H1 (cell line): ENCODE results near the gene NKAIN2. TPM values are rescaled to one million over a fixed set of nuclear protein-coding genes. Genes with fewer than 3 reads are reported as not detected.

Experiments
- CTCF ChIA-PET: fragments of 300-600 bp; sonication (Branson Sonifier 250); formaldehyde crosslinking; loops from one replicate; lab custom pipeline; 2021; ENCODE audit not compliant: partially characterized antibody; lab: Charles Lee
- POLR2A ChIA-PET: fragments of 300-600 bp; sonication (Branson Sonifier 250); formaldehyde crosslinking; loops from one replicate; lab custom pipeline; 2021; ENCODE audit warnings: inconsistent platforms; ENCODE audit not compliant: partially characterized antibody; lab: Charles Lee
- DNase-seq, 2 experiments: peaks; one replicate each; pipeline versions ENCODE4 v3.0.0 to v3.0.0-alpha.2; 2010 to 2022; ENCODE audit warnings: low spot score in 2 of 2, low read depth in 1 of 2, mixed read lengths in 1 of 2
- FAIRE-seq: peaks from 2 replicates; lab custom pipeline; 2011; peaks lifted over from hg19 to GRCh38; lab: Jason Lieb, UNC
- H2AFZ ChIP-seq: 2 replicates; pipeline ENCODE4 v1.8.1; 2012; ENCODE audit warnings: low read length, inconsistent platforms
- H2AK5ac ChIP-seq: 2 replicates; pipeline ENCODE4 v1.6.1; 2013; ENCODE audit warnings: low read depth, low read length
- H2BK120ac ChIP-seq: replicated peaks from 2 replicates; pipeline ENCODE3; 2013; ENCODE audit warnings: low read depth, low read length, inconsistent platforms
- H2BK12ac ChIP-seq: 2 replicates; pipeline ENCODE4 v1.6.1; 2013; ENCODE audit warnings: low read depth, low read length
- H2BK15ac ChIP-seq: 2 replicates; pipeline ENCODE4 v1.6.1; 2013; ENCODE audit warnings: low read length
- H2BK20ac ChIP-seq: 2 replicates; pipeline ENCODE4 v1.6.1; 2013; ENCODE audit warnings: low read length
- H2BK5ac ChIP-seq: 2 replicates; pipeline ENCODE4 v1.6.1; 2013; ENCODE audit warnings: low read depth, low read length
- H3K14ac ChIP-seq: 2 replicates; pipeline ENCODE4 v1.6.1; 2013; ENCODE audit warnings: inconsistent platforms; ENCODE audit not compliant: insufficient read length
- H3K18ac ChIP-seq: 2 replicates; pipeline ENCODE4 v1.6.1; 2013; ENCODE audit warnings: low read length; ENCODE audit errors: extremely low read depth
- H3K23ac ChIP-seq: 2 replicates; pipeline ENCODE4 v1.6.1; 2013; ENCODE audit warnings: inconsistent platforms; ENCODE audit not compliant: insufficient read length
- H3K23me2 ChIP-seq: 2 replicates; pipeline ENCODE4 v1.6.1; 2013; ENCODE audit warnings: low read depth, low read length
- H3K27ac ChIP-seq: 2 replicates; pipeline ENCODE4 v1.6.1; 2011; ENCODE audit warnings: low read depth, low read length, inconsistent platforms
- H3K27me3 ChIP-seq, 4 experiments: replicated peaks in 1 of 4; 1 replicate in 1 of 4; 2 replicates in 3 of 4; pipeline versions ENCODE4 v1.6.1 to v1.8.1; 2011 to 2013; ENCODE audit warnings: low read length in 3 of 4, mild to moderate bottlenecking in 3 of 4, inconsistent platforms in 2 of 4, mixed read lengths in 2 of 4, moderate library complexity in 1 of 4; ENCODE audit not compliant: control insufficient read depth in 3 of 4, insufficient read depth in 3 of 4; ENCODE audit errors: extremely low read depth in 1 of 4
- H3K36me3 ChIP-seq, 4 experiments: 2 replicates each; pipeline versions ENCODE4 v1.6.1 to v1.8.1; 2011 to 2013; ENCODE audit warnings: mild to moderate bottlenecking in 4 of 4, low read length in 3 of 4, moderate library complexity in 2 of 4, control low read depth in 1 of 4, inconsistent platforms in 1 of 4; ENCODE audit not compliant: insufficient read depth in 4 of 4, control insufficient read depth in 2 of 4
- H3K4ac ChIP-seq: replicated peaks from 2 replicates; pipeline ENCODE3; 2013; ENCODE audit warnings: low read length, low read depth, mixed read lengths, inconsistent platforms; ENCODE audit not compliant: insufficient read length
- H3K4me1 ChIP-seq, 4 experiments: replicated peaks in 1 of 4; 1 replicate in 1 of 4; 2 replicates in 3 of 4; pipeline versions ENCODE4 v1.6.1 to v1.8.1; 2011 to 2013; ENCODE audit warnings: low read length in 3 of 4, inconsistent platforms in 2 of 4, mixed read lengths in 1 of 4; ENCODE audit not compliant: insufficient read depth in 4 of 4, control insufficient read depth in 3 of 4
- H3K4me2 ChIP-seq, 2 experiments: 2 replicates each; pipeline versions ENCODE4 v1.6.1 to v1.8.1; 2011 to 2013; ENCODE audit warnings: low read depth in 2 of 2, low read length in 2 of 2, control low read depth in 1 of 2, inconsistent platforms in 1 of 2, mild to moderate bottlenecking in 1 of 2; ENCODE audit not compliant: insufficient read depth in 1 of 2
- H3K4me3 ChIP-seq, 4 experiments: fragments of 200-600, 300-600 bp in 1 of 4; sonication (generic), shearing (Covaris generic), sonication (Bioruptor Twin) in 1 of 4; 2 replicates each; pipeline versions ENCODE4 v1.5.1 to v1.8.1; 2011 to 2016; ENCODE audit warnings: low read length in 4 of 4, low read depth in 3 of 4, control low read depth in 2 of 4, inconsistent platforms in 2 of 4, mild to moderate bottlenecking in 2 of 4, mixed read lengths in 1 of 4, moderate library complexity in 1 of 4; ENCODE audit not compliant: insufficient read depth in 2 of 4; ENCODE audit errors: extremely low read depth in 1 of 4
- H3K56ac ChIP-seq: replicated peaks from 2 replicates; pipeline ENCODE3; 2013; ENCODE audit warnings: low read depth, mild to moderate bottlenecking, mixed read lengths, low read length, inconsistent platforms; ENCODE audit not compliant: insufficient read length
- H3K79me1 ChIP-seq: 2 replicates; pipeline ENCODE4 v1.6.1; 2013; ENCODE audit warnings: low read depth, low read length, control low read depth
- H3K79me2 ChIP-seq, 2 experiments: 2 replicates each; pipeline versions ENCODE4 v1.6.1 to v1.8.1; 2012 to 2013; ENCODE audit warnings: low read length in 2 of 2, mild to moderate bottlenecking in 2 of 2, inconsistent platforms in 1 of 2; ENCODE audit not compliant: insufficient read depth in 2 of 2, control insufficient read depth in 1 of 2
- H3K9ac ChIP-seq, 4 experiments: replicated peaks in 1 of 4; 1 replicate in 1 of 4; 2 replicates in 3 of 4; pipeline versions ENCODE4 v1.6.1 to v1.8.1; 2011 to 2013; ENCODE audit warnings: low read depth in 3 of 4, low read length in 3 of 4, control low read depth in 2 of 4, mild to moderate bottlenecking in 2 of 4, moderate library complexity in 2 of 4, inconsistent platforms in 1 of 4; ENCODE audit errors: extremely low read depth in 1 of 4
- H3K9me3 ChIP-seq, 2 experiments: 2 replicates each; pipeline versions ENCODE4 v1.6.1 to v1.8.1; 2012 to 2013; ENCODE audit warnings: mild to moderate bottlenecking in 2 of 2, moderate library complexity in 2 of 2, control low read depth in 1 of 2, inconsistent platforms in 1 of 2, low read depth in 1 of 2, low read length in 1 of 2, mixed read lengths in 1 of 2; ENCODE audit not compliant: insufficient read depth in 2 of 2
- H4K20me1 ChIP-seq, 2 experiments: replicated peaks in 1 of 2; 2 replicates each; pipeline versions ENCODE3 to v1.8.1; 2011 to 2013; ENCODE audit warnings: inconsistent platforms in 2 of 2, low read length in 2 of 2, mild to moderate bottlenecking in 1 of 2; ENCODE audit not compliant: insufficient read depth in 2 of 2, control insufficient read depth in 1 of 2
- H4K5ac ChIP-seq: 2 replicates; pipeline ENCODE4 v1.6.1; 2013; ENCODE audit warnings: low read length, low read depth, mixed read lengths, inconsistent platforms; ENCODE audit not compliant: insufficient read length
- H4K8ac ChIP-seq: 2 replicates; pipeline ENCODE4 v1.8.0; 2013; ENCODE audit warnings: mild to moderate bottlenecking, moderate library complexity, low read length, inconsistent platforms; ENCODE audit not compliant: insufficient read depth; ENCODE audit errors: extremely low read depth
- H4K91ac ChIP-seq: replicated peaks from 2 replicates; pipeline ENCODE3; 2013; ENCODE audit warnings: low read length, mixed read lengths, inconsistent platforms; ENCODE audit not compliant: insufficient read length
- JUN ChIP-seq: IDR thresholded peaks from 2 replicates; pipeline ENCODE4 v1.6.1; 2011; ENCODE audit warnings: low read depth, mild to moderate bottlenecking, improper control_type of control experiment, low read length
- TBP ChIP-seq: IDR thresholded peaks from 2 replicates; pipeline ENCODE4 v1.6.1; 2011; ENCODE audit warnings: low read depth, low read length, improper control_type of control experiment
- WGBS, 2 experiments: shearing (Covaris generic) in 1 of 2; methylation state at CpG; one replicate each; pipeline versions ENCODE4 v1.1.6 to v1.1.7; 2013 to 2015; ENCODE audit warnings: low lambda C conversion rate in 2 of 2, mixed read lengths in 2 of 2, inconsistent platforms in 1 of 2, low coverage in 1 of 2, missing lambda C conversion rate in 1 of 2; ENCODE audit not compliant: insufficient replicate concordance in 2 of 2, insufficient coverage in 1 of 2, insufficient read length in 1 of 2; ENCODE audit errors: extremely low coverage in 1 of 2, missing lambda C conversion rate in 1 of 2; 5-methylcytosine and 5-hydroxymethylcytosine counted together
- polyA plus RNA-seq, 7 experiments: library from polyadenylated mRNA; depleted of rRNA in 3 of 7; stranded (reverse) in 5 of 7; unstranded in 2 of 7; fragments of >200 nt in 5 of 7; fragments of 200-250 nt in 2 of 7; gene quantifications; 1 replicate in 5 of 7; 2 replicates in 1 of 7; 4 replicates in 1 of 7; pipeline versions ENCODE4 v1.2.1 to v1.2.3, GENCODE V29; 2011 to 2013; ENCODE audit warnings: missing spikeins in 2 of 7, mixed read lengths in 2 of 7
- total RNA-seq: library from RNA; stranded (reverse); fragmentation: NEBNext Ultra II Directional; extraction: Animal tissue kit (Norgen Biotek cat#: 25700); gene quantifications from 2 replicates; pipeline ENCODE4 v1.2.1, GENCODE V29; 2021

Gene NKAIN2
- total and polyA plus RNA-seq, 2 of the 8 experiments (the other 6 are each of a cell fraction or from before 2014, with no cell fraction given) = 0.20 to 0.34 TPM

DNA sequence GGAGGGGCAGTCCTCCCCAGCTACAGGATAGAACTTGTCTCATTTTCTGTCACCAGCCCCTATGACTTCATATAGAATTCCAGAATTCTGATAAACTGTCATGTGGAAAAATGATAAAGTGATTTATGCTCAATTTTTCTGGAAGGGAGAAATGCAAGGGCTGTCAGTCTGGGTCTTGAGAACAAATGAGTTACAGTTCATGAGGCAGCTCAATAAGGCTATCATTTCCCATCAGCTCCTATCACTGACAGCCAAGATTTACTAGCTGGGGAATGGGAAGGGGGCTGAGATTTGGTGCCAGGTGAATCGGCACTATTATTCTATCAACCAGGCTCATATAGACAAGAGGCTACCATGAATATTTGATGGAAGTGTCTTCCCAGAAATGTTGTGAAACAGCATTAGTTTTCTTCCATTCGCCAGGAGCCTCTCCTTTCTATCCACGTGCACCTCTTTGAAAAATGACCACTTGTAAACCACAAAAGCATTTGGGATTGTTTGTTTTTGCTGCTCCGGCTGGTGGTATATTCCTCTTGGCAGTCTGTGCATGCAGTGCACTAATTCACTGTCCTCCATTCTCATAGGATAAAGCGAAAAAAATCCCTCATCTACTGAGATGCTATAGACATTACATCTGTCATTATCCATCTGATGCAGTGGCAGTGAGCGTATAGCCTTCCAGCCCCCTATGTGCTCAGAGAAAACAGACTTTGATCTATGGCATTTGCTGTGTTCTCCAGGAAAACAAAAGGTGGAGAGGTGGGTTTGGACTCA, 629.9 kb downstream of the NKAIN2 start:
- no peak overlapping the region for H3K4me2 ChIP-seq
- no peaks in the 10 kb centered on the region for H3K9me3 ChIP-seq
- H3K4ac ChIP-seq = no peak overlapping the region
- H3K14ac ChIP-seq = no peak overlapping the region
- H2BK15ac ChIP-seq = no peak overlapping the region
- no peak overlapping the region for H3K23ac ChIP-seq
- no peak overlapping the region for H3K9ac ChIP-seq
- peaks cover 0 to 1% (median 0%) of the 10 kb centered on the region in 4 experiments; a peak in 1 of 7 replicates for H3K27me3 ChIP-seq
- FAIRE-seq (no peak), DNase-seq (no peak)
- H3K36me3 ChIP-seq = no peaks in the 10 kb centered on the region
- H3K79me2 ChIP-seq = no peaks in the 10 kb centered on the region
- no peak overlapping the region for H3K56ac ChIP-seq
- H2AK5ac ChIP-seq = no peak overlapping the region
- no peak overlapping the region for H2BK5ac ChIP-seq
- ChIA-PET POLR2A (no interaction called here), CTCF (no interaction called here)
- no peak overlapping the region for H2BK12ac ChIP-seq
- WGBS, 2 experiments = 91% methylated on average over 6 of the region's 6 CpGs; no CpG with 5 or more reads in 1 of the 2 experiments
- no peak overlapping the region for H4K91ac ChIP-seq
- no peaks in the 10 kb centered on the region for H4K20me1 ChIP-seq
- H3K4me1 ChIP-seq = no peaks in the 10 kb centered on the region
- H3K4me3 ChIP-seq = no peak overlapping the region
- no peak overlapping the region for H4K5ac ChIP-seq
- no peak overlapping the region for H3K27ac ChIP-seq
- H3K23me2 ChIP-seq = no peaks in the 10 kb centered on the region
- H4K8ac ChIP-seq = no peak overlapping the region
- no peak overlapping the region for H2BK20ac ChIP-seq
- no peak overlapping the region for H2AFZ ChIP-seq
- no peak overlapping the region for H3K18ac ChIP-seq
- TF ChIP-seq JUN = no peak
- no peak for TF ChIP-seq TBP
- no peaks in the 10 kb centered on the region for H3K79me1 ChIP-seq
- H2BK120ac ChIP-seq = no peak overlapping the region
